ENCODE results near the gene NKX2-2.

The NKX2-2 gene

DNA sequence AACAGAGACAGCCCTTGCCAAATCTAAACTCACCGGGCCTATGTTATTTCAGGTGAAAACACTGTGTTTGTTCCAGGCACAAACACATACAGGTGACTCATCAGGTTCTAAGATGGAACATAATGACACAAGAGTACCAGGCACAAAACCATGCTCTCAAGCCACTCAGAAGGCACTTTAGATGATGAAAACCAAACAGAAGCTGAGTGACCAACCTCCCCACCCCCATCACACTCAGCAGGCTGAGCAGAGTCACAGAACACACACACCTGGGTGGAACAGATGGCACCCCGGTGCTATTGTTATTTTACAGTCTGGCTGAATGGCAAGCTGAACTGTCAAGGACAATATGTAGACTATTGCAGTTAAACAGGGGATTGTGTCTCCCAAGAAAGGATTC, 20.6 kb upstream of the NKX2-2 start:
- DNase-seq (ENCODE audit: low read depth) = no peak
- H3K4me3 ChIP-seq (ENCODE audit: low read depth, low read length) = no peak overlapping the region
- TF ChIP-seq, protein P1, sequence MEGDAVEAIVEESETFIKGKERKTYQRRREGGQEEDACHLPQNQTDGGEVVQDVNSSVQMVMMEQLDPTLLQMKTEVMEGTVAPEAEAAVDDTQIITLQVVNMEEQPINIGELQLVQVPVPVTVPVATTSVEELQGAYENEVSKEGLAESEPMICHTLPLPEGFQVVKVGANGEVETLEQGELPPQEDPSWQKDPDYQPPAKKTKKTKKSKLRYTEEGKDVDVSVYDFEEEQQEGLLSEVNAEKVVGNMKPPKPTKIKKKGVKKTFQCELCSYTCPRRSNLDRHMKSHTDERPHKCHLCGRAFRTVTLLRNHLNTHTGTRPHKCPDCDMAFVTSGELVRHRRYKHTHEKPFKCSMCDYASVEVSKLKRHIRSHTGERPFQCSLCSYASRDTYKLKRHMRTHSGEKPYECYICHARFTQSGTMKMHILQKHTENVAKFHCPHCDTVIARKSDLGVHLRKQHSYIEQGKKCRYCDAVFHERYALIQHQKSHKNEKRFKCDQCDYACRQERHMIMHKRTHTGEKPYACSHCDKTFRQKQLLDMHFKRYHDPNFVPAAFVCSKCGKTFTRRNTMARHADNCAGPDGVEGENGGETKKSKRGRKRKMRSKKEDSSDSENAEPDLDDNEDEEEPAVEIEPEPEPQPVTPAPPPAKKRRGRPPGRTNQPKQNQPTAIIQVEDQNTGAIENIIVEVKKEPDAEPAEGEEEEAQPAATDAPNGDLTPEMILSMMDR (IDR thresholded peaks at IDR 0.05; ENCODE audit: insufficient read depth, low read depth, low read length, missing control alignments) = no peak

DNA sequence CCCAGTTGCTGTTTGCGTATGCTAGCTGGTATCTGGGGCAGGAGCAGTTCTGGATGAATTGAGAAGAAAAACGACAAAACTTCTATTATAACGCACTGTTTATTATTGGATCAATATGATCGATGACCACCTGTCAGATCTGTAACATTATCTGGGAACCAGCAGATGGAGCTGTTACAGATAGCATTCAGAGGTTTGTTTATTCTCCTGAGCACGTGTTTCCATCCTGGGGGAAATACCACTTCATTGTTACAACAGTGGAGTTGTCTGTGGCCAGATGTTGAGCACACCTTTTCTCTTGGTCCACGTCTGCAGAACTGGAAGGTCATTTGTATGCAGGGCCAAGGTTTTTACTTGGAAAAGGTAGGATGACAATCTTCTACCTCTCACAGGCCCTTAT, 16.0 kb upstream of the NKX2-2 start:
- H3K4me3 ChIP-seq (ENCODE audit: low read depth, low read length) = no peak overlapping the region
- TF ChIP-seq, protein P1 (IDR thresholded peaks at IDR 0.05; ENCODE audit: insufficient read depth, low read depth, low read length, missing control alignments) = peak; percentile 41
- DNase-seq (ENCODE audit: low read depth) = peak; percentile 27

DNA sequence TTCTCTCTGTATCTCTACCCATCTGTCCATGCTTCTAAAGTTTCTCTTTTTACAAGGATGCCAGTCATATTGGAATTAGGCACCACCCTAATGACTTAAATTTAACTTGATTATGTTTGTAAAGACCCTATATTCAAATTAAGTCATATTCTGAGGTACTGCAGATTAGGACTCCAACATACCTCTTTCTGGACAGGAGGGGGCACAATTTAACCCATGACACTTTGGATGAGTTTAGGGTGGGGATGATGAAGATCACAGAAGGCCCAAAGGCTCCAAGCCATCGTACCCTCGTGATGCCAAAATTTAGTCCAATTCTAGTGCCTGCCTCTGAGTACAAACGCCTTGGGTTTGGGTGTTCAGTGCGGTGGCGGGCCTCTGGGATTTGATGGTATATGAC, 15.0 kb upstream of the NKX2-2 start:
- H3K4me3 ChIP-seq (ENCODE audit: low read depth, low read length) = no peak overlapping the region
- DNase-seq (ENCODE audit: low read depth) = no peak
- TF ChIP-seq, protein P1 (IDR thresholded peaks at IDR 0.05; ENCODE audit: insufficient read depth, low read depth, low read length, missing control alignments) = peak; percentile 5

DNA sequence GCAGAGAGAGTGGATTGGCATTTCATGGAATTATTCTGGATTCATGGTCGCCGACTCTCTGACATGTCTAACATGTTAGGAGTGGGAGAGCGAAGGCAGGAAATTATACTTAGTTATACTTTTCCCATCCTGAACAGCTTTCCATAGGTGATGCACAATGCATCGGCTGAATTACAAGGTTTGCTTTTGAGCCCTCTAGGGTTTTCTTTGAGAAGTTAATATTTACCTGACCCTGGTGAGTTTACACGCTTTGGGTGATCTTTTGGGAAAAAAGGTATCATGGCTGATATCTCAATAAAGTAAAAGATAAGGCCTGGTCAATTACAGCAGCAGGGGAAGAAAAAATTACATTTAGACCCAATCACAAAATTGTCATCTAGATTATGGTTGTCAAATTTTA, 14.0 kb upstream of the NKX2-2 start:
- H3K4me3 ChIP-seq (ENCODE audit: low read depth, low read length) = no peak overlapping the region
- TF ChIP-seq, protein P1 (IDR thresholded peaks at IDR 0.05; ENCODE audit: insufficient read depth, low read depth, low read length, missing control alignments) = no peak
- no peak for DNase-seq (ENCODE audit: low read depth)

DNA sequence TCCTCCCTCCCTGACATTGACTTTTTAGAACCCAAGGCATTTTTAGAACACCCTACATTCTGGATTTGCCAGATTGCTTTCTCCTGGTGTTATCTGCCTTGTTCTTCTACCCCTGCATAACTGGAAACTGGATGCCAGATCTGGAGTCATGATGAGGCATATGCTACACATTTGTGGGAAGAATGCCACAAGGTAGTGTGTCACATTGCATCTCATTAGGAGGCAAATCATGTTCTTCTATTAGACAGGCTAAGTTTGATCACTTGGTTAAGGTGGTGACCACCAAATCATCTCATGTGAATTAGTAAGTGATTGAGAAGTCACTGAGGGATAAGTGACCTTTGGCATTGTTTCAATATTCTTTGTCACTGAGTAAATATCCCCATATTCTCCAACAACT, 12.9 kb upstream of the NKX2-2 start:
- no peak for DNase-seq (ENCODE audit: low read depth)
- H3K4me3 ChIP-seq (ENCODE audit: low read depth, low read length) = no peak overlapping the region
- TF ChIP-seq, protein P1 (IDR thresholded peaks at IDR 0.05; ENCODE audit: insufficient read depth, low read depth, low read length, missing control alignments) = no peak

DNA sequence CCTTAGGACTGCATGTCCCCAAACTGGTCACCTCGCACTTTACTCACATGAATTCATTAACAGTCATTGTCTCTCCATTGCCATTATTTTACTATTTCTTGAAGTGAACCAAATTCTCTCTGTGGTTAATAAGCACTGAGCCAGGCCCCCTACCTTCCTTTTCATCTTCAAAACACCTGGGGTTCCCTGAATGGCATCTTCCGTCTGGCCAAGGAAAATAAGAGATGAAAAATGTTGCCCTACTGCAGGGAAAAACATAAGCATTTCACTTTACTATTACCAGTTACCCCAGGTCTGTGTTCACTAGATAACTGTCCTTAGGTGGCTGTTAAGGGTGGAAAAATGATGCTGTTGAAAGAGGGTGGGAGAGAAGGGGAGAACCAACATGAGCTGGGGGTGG, 10.0 kb upstream of the NKX2-2 start:
- H3K4me3 ChIP-seq (ENCODE audit: low read depth, low read length) = no peak overlapping the region
- no peak for DNase-seq (ENCODE audit: low read depth)

More for the DNA sequence above, 10.0 kb upstream of the NKX2-2 start:
- TF ChIP-seq, protein P1 (IDR thresholded peaks at IDR 0.05; ENCODE audit: insufficient read depth, low read depth, low read length, missing control alignments) = no peak

Measured in GM12865 (cell line).